Activated CD4-positive, CD25-positive, alpha-beta regulatory T cell treated with anti-CD3 and anti-CD28 coated beads, Interleukin-2, amount 50 U/mL, for 16 hours (primary cell): ENCODE results near the gene PSENEN.
A peak's percentile ranks its signal among the peaks of the same experiment; 100 is the strongest.

ENCODE experiments used
- DNase-seq: peaks from one replicate; pipeline ENCODE4 v3.0.0-alpha.2; 2020; ENCODE audit warnings: low read depth, low spot score

Gene PSENEN

GRCh38 chr19:35750167-35750566 is 4.7 kb downstream of the PSENEN start:
- DNase-seq = no peak

- no peak for DNase-seq
These were observed 6.6 kb downstream of the PSENEN start for GRCh38 chr19:35751839-35752745.

GRCh38 chr19:35752746-35753350 is 7.4 kb downstream of the PSENEN start:
- DNase-seq = no peak

GRCh38 chr19:35753634-35754369 is 8.4 kb downstream of the PSENEN start:
- DNase-seq = no peak

- DNase-seq = no peak
These were observed 9.1 kb downstream of the PSENEN start for GRCh38 chr19:35754370-35755130.

DNA sequence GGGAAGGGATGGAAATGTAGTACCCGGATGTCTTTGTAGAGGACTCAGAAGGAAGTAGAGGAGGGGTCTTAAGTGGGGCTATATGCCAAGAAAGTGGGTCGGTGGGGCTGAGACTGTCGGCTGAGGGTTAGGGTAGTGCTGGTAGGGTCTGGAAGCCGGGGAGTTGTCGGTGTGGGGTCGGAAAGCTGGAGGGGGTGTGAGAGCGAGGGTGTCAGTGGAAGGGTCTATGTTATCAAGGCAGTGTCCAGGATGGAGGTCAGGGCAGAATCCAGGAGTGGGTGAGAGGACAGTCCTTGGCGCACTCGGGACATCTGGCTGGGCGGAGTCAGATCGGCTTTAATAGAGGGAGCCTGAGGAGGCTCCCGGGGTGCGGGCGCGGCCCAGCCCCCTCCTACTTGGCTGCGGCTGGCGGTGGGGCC is 9.7 kb downstream of the PSENEN start:
- DNase-seq = no peak

- DNase-seq = no peak
These were observed 10.3 kb downstream of the PSENEN start for GRCh38 chr19:35755550-35756376.

- DNase-seq = no peak
These were observed 11.2 kb downstream of the PSENEN start, which contains the start of gene HSPB6 for GRCh38 chr19:35756377-35757230. Gene HSPB6, minus strand, starts transcription at chr19:35757029. Its CDS starts 21 bp downstream, at chr19:35757008.

GRCh38 chr19:35757231-35757748 is 11.8 kb downstream of the PSENEN start:
- DNase-seq = no peak

GRCh38 chr19:35757749-35758608 is 12.5 kb downstream of the PSENEN start, which contains the start of gene PROSER3:
Gene PROSER3, plus strand, starts transcription at chr19:35758176. Its CDS starts 40 bp downstream, at chr19:35758216.
- DNase-seq = peak; percentile 97

DNA sequence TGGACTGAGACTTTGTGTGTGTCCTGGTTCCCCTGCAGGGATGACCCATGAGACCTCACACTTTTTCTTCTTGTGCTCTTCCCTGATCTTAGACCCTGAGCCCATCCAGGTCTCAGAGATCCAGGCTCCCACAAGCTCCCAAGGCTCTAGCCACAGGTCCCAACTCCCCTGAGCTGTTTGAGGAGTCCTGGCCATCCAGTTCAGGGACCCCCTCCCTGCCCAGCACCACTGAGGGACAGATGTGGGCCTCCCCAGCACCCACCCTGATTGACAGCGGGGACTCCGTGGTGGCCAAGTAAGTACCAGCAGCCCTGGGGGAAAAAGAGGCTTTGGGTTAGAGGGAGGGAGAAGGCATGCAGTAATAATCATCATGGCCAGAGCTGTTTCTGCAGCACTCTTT is 14.2 kb downstream of the PSENEN start:
- DNase-seq = no peak

GRCh38 chr19:35760711-35761349 is 15.4 kb downstream of the PSENEN start:
- DNase-seq = no peak

DNA sequence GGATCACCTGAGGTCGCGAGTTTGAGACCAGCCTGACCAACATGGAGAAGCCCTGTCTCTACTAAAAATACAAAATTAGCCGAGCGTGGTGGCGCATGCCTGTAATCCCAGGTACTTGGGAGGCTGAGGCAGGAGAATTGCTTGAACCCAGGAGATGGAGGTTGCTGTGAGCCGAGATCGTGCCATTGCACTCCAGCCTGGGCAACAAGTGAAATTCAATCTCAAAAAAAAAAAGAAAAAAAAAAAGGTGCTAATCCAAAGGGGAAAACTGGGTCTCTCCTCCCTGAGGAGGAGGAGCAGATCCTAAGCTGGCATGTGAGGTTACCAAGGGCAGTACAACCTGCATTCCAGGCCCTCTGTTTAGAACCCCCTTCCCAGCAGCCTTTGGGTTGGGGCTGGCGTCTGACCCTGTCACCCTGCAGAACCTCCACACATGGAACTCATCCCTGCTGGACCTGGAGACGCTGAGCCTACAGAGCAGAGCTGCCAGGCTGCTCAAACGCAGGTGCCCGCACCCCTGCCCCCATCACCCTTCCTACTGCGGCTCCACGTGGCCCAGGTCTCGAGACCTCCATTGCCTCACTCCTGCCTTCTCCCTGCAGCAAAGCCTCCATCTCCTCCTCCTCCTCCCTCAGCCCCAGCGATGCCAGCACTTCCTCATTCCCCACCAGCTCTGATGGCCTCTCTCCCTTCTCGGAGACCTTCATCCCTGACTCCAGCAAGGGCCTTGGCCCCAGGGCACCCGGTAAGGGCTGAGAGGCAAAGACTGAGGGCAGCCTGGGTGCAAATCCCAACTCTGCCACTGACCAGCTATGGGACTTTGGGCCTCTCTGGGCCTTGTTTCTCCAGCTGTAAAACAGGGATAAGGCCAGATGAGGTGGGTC is 19.2 kb downstream of the PSENEN start:
- DNase-seq = no peak

GRCh38 chr19:35766571-35767104 is 21.2 kb downstream of the PSENEN start:
- DNase-seq = no peak

DNA sequence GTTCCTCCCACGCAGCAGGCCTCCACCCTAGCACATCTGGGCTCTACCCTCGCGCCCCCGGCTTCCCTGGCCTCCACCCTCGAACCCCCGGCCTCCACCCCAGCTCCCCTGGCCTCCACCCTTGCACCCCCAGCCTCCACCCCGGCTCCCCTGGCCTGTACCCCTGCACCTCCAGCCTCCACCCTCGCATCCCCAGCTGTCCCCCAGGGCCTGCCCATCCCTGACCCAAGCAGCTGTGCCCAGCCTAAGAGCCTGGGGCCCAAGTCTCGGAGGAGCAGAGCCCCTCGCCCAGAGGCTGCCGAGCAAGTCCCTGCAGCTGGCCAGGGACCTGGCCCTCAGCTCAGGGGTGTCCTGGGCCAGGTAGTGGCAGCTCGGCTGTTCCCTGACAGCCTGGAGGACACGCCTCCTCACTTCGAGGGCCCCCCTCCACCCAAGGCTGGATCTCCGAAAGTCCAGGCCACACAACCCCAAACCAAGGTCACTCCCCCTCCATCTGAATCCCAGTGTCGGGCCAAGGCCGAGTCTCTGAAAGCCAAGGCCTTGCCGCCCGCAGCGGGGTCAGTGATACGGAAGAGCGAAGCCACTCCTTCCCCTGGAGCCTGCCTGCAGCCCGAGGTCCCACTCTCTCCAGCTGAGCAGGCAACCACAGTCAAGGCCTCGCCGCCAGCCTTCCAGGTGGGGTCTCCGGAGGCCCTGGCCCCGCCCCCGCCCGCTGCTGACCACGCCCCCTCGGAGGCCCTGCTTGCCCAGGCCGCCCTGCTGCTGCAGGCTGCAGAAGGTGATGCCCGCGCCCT is 22.0 kb downstream of the PSENEN start:
- no peak for DNase-seq

DNA sequence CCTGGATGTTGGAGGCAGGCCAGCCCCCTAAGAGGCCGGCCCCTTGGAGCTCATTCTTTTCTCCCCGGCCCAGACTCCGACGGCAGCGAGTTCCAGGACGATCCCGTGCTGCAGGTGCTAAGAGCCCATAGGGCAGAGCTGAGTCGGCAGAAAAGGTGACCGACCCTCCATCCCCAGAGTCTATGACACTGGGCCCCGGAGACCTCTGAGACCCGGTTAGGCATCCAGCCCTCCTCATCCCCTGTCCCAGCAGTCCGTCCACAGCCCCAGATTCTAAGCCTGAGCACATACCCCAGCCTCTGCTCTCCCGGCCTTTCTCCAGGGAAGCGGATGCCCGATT is 22.6 kb downstream of the PSENEN start:
- DNase-seq = no peak
